Measurements from ENCODE around the gene HOXD9. TPM values are rescaled to one million over a fixed set of nuclear protein-coding genes. Genes with fewer than 3 reads are reported as not detected.

The HOXD9 gene
- total and polyA plus RNA-seq, 10 donors = 1.1 to 4.0 (median 2.6) TPM

DNA sequence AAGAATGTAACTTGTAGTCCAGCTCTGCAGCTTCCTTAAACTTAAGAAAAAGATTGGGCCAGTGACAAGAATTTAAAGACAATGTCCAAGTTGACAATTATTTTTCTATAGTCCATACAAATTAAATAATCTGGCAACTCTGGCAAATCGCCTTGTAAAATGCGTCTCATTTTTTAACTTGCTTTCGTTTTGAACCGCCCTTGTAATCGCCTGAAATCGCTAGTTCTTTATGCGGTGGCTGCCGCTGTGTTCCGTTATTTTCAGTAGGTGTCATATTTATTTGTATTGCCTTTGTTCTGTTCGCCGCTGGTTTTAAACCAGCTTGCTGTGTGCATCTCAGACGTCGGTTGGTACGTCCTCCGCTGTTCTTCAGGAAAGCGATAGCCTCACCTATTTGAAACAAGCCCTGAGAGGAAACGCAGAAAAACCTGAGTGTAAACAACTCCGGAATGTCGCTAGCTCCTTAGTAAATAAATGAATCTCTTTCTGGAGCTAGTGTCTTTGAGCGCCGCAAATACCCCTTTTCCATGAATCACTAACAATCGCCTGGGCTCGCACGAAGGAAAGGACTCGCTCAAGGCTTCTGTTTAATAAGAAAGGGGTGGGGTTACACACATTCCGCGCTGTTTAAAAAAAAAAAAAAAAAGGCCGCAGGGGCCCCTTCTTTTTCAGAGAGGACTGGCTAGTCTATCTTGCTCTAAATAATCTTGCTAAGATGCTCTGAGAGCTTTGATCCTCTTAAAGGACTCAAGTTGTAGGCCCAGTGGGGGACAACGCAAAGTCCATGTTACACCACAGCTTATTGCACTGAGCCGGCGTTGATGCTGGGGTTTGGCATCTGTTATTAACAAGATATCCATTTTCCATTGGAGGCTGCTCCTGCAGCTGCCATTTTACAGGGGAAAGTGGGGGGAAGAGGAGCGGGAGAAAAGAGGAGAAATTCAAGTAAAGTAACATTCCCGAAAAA is 10.0 kb downstream of the HOXD9 start:
- intact Hi-C loops (cut with DNase I; ENCODE audit: low total_unique reads) = no loop called here
- Histone ChIP-seq H3K27ac (peak overlapping the region in 7 of 8 donors; percentile 78 to 93 (median 86)), H3K4me1 (peaks cover 0 to 91% (median 57%) of the 10 kb centered on the region in 6 donors), H3K27me3 (replicated peaks in 1 of 7) (peaks cover 0 to 100% (median 96%) of the 10 kb centered on the region in 7 donors), H3K36me3 (no peaks in the 10 kb centered on the region), H3K9me3 (no peaks in the 10 kb centered on the region), H3K4me3 (peak overlapping the region in 6 of 8 donors; percentile 31 to 71 (median 42))
- WGBS, 5 donors = 10 to 21% (median 11%) methylated on average over 33 of the region's 33 CpGs
- no peak for DNase-seq
- TF ChIP-seq POLR2A (IDR thresholded peaks at IDR 0.05) (no peak), POLR2AphosphoS5 (IDR thresholded peaks at IDR 0.05) (no peak)
- TF ChIP-seq, protein P1, sequence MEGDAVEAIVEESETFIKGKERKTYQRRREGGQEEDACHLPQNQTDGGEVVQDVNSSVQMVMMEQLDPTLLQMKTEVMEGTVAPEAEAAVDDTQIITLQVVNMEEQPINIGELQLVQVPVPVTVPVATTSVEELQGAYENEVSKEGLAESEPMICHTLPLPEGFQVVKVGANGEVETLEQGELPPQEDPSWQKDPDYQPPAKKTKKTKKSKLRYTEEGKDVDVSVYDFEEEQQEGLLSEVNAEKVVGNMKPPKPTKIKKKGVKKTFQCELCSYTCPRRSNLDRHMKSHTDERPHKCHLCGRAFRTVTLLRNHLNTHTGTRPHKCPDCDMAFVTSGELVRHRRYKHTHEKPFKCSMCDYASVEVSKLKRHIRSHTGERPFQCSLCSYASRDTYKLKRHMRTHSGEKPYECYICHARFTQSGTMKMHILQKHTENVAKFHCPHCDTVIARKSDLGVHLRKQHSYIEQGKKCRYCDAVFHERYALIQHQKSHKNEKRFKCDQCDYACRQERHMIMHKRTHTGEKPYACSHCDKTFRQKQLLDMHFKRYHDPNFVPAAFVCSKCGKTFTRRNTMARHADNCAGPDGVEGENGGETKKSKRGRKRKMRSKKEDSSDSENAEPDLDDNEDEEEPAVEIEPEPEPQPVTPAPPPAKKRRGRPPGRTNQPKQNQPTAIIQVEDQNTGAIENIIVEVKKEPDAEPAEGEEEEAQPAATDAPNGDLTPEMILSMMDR (IDR thresholded peaks at IDR 0.05 in 8 of 11, conservative IDR thresholded peaks at IDR 0.05 in 3 of 11) = no peak

DNA sequence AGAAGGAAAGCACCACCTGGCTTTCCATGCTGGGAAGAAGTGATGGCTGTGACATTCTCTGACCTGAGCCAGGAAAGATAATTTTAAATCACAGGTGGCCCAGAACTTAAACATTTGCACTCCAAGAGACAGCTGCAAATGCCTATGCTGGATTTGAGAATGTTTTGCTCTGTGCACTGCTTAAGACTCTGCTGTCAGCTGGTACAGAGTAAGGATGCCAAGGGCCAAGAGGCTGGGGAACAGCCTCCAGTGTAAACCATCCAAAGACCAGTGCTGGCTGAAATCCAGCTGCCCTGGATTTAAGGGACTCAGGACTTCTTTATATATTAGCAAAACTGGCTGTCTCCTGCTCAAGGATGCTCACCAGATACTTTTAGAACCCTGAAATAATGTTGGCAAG is 10.9 kb downstream of the HOXD9 start:
- Histone ChIP-seq H3K4me1 (peaks cover 0 to 82% (median 51%) of the 10 kb centered on the region in 6 donors), H3K9me3 (no peaks in the 10 kb centered on the region), H3K4me3 (peak overlapping the region in 1 of 8 donors; percentile 71), H3K36me3 (no peaks in the 10 kb centered on the region), H3K27me3 (replicated peaks in 1 of 7) (peaks cover 0 to 100% (median 96%) of the 10 kb centered on the region in 7 donors), H3K27ac (peak overlapping the region in 5 of 8 donors; percentile 86 to 93 (median 87))
- intact Hi-C loops (cut with DNase I; ENCODE audit: low total_unique reads) = no loop called here
- TF ChIP-seq POLR2AphosphoS5 (IDR thresholded peaks at IDR 0.05) (no peak), POLR2A (IDR thresholded peaks at IDR 0.05) (no peak)
- TF ChIP-seq, protein P1 (IDR thresholded peaks at IDR 0.05 in 8 of 11, conservative IDR thresholded peaks at IDR 0.05 in 3 of 11) = no peak
- no peak for DNase-seq

DNA sequence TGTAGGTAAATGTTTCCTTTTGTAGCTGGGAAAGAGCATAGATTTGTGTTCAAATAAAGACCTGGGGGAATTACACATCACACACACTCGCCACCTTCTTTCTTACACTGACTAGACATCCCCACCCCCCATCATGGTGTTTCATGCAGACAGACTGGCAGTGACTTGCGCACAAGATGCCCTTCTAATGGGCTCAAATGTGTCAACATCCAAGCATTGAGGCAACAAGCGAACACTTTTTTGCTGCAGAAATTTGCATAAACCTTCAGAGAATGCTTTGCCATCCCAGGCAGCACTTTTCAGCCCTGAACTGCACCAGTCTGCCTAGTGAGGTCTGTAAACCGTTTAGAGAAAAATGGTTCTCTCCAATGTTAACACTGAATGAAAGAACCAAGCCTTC is 11.5 kb downstream of the HOXD9 start:
- no peaks in the 10 kb centered on the region for H3K9me3 ChIP-seq
- H3K4me3 ChIP-seq = no peak overlapping the region
- TF ChIP-seq POLR2A (IDR thresholded peaks at IDR 0.05) (no peak), POLR2AphosphoS5 (IDR thresholded peaks at IDR 0.05) (no peak)
- TF ChIP-seq, protein P1 (IDR thresholded peaks at IDR 0.05 in 8 of 11, conservative IDR thresholded peaks at IDR 0.05 in 3 of 11) = no peak
- H3K36me3 ChIP-seq = no peaks in the 10 kb centered on the region
- no peak for DNase-seq
- intact Hi-C loops (cut with DNase I; ENCODE audit: low total_unique reads) = no loop called here
- WGBS, 5 donors = 51 to 60% (median 57%) methylated on average over 4 of the region's 4 CpGs
- H3K27me3 ChIP-seq (replicated peaks in 1 of 7) = peaks cover 0 to 100% (median 96%) of the 10 kb centered on the region in 7 donors
- peak overlapping the region in 5 of 8 donors; percentile 5 to 93 (median 87) for H3K27ac ChIP-seq
- peaks cover 0 to 80% (median 45%) of the 10 kb centered on the region in 6 donors for H3K4me1 ChIP-seq

DNA sequence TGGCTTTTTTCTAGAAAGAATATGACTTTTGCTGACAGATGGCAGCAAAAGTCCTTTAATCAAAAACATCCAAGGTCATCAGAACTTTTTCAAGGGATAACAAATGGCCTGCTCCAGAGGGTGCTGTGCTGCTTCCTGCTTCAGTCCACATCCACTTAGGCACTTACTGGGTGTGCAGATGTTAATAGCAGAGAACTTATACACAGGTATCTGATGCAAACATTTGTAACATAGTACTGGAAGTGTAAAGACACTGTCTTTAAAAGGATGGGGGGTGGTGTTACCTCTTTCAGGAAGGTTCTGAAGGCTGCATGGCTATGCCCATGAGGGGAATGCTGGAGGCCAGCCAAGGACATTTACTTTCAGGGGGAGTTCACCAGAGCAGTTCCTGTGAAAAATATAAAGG is 12.5 kb downstream of the HOXD9 start:
- peaks cover 3 to 82% (median 47%) of the 10 kb centered on the region in 6 donors for H3K4me1 ChIP-seq
- DNase-seq = no peak
- TF ChIP-seq, protein P1 (IDR thresholded peaks at IDR 0.05 in 8 of 11, conservative IDR thresholded peaks at IDR 0.05 in 3 of 11) = no peak
- TF ChIP-seq POLR2A (IDR thresholded peaks at IDR 0.05) = no peak
- TF ChIP-seq POLR2AphosphoS5 (IDR thresholded peaks at IDR 0.05) = no peak
- no peaks in the 10 kb centered on the region for H3K9me3 ChIP-seq
- no peaks in the 10 kb centered on the region for H3K36me3 ChIP-seq
- intact Hi-C loops (cut with DNase I; ENCODE audit: low total_unique reads) = no loop called here
- peak overlapping the region; percentile 30 to 93 (median 86) for H3K27ac ChIP-seq
- peaks cover 0 to 100% (median 98%) of the 10 kb centered on the region in 7 donors for H3K27me3 ChIP-seq (replicated peaks in 1 of 7)
- no peak overlapping the region for H3K4me3 ChIP-seq

All from spleen (tissue), 11 donors.